ENCODE results near the gene SHISA5. TPM values are rescaled to one million over a fixed set of nuclear protein-coding genes. Genes with fewer than 3 reads are reported as not detected.
A peak's percentile ranks its signal among the peaks of the same experiment; 100 is the strongest.

The SHISA5 gene
- total RNA-seq, 1 donor from 2014 or later, result 188 TPM

- peak overlapping the region; percentile 87 for H3K4me3 ChIP-seq (ENCODE audit: low read depth, low read length)
- no peak for TF ChIP-seq CTCF (conservative IDR thresholded peaks at IDR 0.05; ENCODE audit: low read depth, low read length)
- DNase-seq (ENCODE audit: low read depth), result no peak
Observed at GRCh38 chr3:48445277-48445882, 58.6 kb downstream of the SHISA5 start.

- no peak for TF ChIP-seq CTCF (conservative IDR thresholded peaks at IDR 0.05; ENCODE audit: low read depth, low read length)
- peak overlapping the region; percentile 77 for H3K4me3 ChIP-seq (ENCODE audit: low read depth, low read length)
- no peak for DNase-seq (ENCODE audit: low read depth)
Observed at GRCh38 chr3:48441940-48442339, 62.0 kb downstream of the SHISA5 start.

DNA sequence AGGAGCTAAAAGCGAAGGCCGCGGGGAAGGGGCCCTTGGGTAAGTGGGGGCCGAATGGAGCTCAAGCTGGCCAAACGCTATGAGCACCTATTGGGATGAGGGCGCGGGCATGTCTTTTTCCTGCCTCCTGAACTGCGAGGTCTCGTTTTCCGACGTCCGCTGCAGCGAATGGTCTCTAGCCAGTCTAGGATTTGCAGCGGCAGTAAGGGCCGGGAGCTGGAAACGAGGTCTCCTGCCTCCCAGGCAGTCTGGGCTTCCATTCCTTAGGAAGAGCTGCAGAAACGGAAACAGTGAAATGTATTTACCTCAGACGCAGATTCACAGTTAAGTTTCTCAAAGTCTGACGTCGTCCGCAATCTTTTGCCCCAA is 63.4 kb downstream of the SHISA5 start:
- H3K4me3 ChIP-seq (ENCODE audit: low read depth, low read length), result peak overlapping the region; percentile 77
- TF ChIP-seq CTCF (conservative IDR thresholded peaks at IDR 0.05; ENCODE audit: low read depth, low read length), result no peak
- DNase-seq (ENCODE audit: low read depth), result no peak

- H3K4me3 ChIP-seq (ENCODE audit: low read depth, low read length), result peak within 1 kb of the TSS; percentile 77
- no peak for TF ChIP-seq CTCF (conservative IDR thresholded peaks at IDR 0.05; ENCODE audit: low read depth, low read length)
- peak; percentile 57 for DNase-seq (ENCODE audit: low read depth)
Observed at GRCh38 chr3:48439820-48440589, 64.0 kb downstream of the SHISA5 start, which contains the start of the genes CCDC51 and TMA7. Gene CCDC51 (minus strand): TSS chr3:48440119. CDS start chr3:48435128, 4,991 bp downstream. Gene TMA7 (plus strand): TSS chr3:48440257. CDS start chr3:48440297, 40 bp downstream.

DNA sequence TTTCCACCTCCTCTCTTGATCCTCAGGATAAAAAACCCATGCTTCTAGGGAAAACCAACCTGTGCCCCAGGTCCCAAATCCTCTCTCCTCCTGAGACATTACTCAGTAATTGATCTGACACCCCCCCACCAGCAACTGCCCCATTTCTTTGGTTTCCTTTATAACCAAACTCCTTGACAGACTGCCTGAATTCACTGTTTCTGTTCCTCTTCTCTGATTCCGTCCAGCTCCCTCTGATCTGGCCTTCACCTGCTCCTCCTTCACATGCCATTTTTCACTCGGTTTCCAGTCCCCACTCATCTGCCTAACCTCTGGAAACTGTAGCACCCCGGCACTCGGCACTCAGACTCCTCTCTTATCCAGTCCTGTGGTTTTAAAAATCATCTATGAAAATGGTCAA is 66.2 kb downstream of the SHISA5 start:
- DNase-seq (ENCODE audit: low read depth), result no peak
- H3K4me3 ChIP-seq (ENCODE audit: low read depth, low read length), result no peak overlapping the region
- TF ChIP-seq CTCF (conservative IDR thresholded peaks at IDR 0.05; ENCODE audit: low read depth, low read length), result no peak

GRCh38 chr3:48436855-48437254 is 67.1 kb downstream of the SHISA5 start:
- no peak for TF ChIP-seq CTCF (conservative IDR thresholded peaks at IDR 0.05; ENCODE audit: low read depth, low read length)
- H3K4me3 ChIP-seq (ENCODE audit: low read depth, low read length), result no peak overlapping the region
- no peak for DNase-seq (ENCODE audit: low read depth)

GRCh38 chr3:48436477-48436787 is 67.5 kb downstream of the SHISA5 start:
- no peak overlapping the region for H3K4me3 ChIP-seq (ENCODE audit: low read depth, low read length)
- DNase-seq (ENCODE audit: low read depth), result no peak
- TF ChIP-seq CTCF (conservative IDR thresholded peaks at IDR 0.05; ENCODE audit: low read depth, low read length), result no peak

Data from epithelial cell of proximal tubule (primary cell).